Uterus (tissue), 4 donors: Measurements from ENCODE around the gene NPC2. TPM values are rescaled to one million over a fixed set of nuclear protein-coding genes. Genes with fewer than 3 reads are reported as not detected.

Source experiments
- DNase-seq, 2 donors: peaks; one replicate each; pipeline ENCODE4 v3.0.0-alpha.2; 2019 to 2020
- H3K27ac ChIP-seq, 2 donors: fragments of 200-600 bp; sonication (generic); 1 replicate in 1 of 2; 2 replicates in 1 of 2; pipeline ENCODE4 v1.5.1; 2016 to 2018
- H3K27me3 ChIP-seq, 2 donors: fragments of 200-600 bp; sonication (generic); one replicate each; pipeline ENCODE4 v1.5.1; 2018 to 2019; ENCODE audit warnings: control low read depth in 1 of 2
- H3K36me3 ChIP-seq, 2 donors: fragments of 200-600 bp; sonication (generic); one replicate each; pipeline ENCODE4 v1.5.1; 2019; ENCODE audit warnings: control low read depth in 1 of 2
- H3K4me1 ChIP-seq, 2 donors: fragments of 200-600 bp; sonication (generic); one replicate each; pipeline ENCODE4 v1.5.1; 2018 to 2019; ENCODE audit warnings: control low read depth in 1 of 2
- H3K4me3 ChIP-seq, 2 donors: fragments of 200-600 bp; sonication (generic); 1 replicate in 1 of 2; 2 replicates in 1 of 2; pipeline ENCODE4 v1.5.1; 2018 to 2019; ENCODE audit warnings: mild to moderate bottlenecking in 1 of 2
- H3K9me3 ChIP-seq, 2 donors: fragments of 200-600 bp; sonication (generic); one replicate each; pipeline ENCODE4 v1.5.1; 2019; ENCODE audit warnings: control low read depth in 1 of 2
- POLR2A ChIP-seq, 2 donors: fragments of 450-650 bp; IDR thresholded peaks; one replicate each; pipeline ENCODE4 v1.6.1; 2016; ENCODE audit warnings: antibody characterized with exemption in 2 of 2, mild to moderate bottlenecking in 1 of 2, moderate library complexity in 1 of 2
- intact Hi-C: fragments of 100-400 bp; cut with DNase I; formaldehyde crosslinking; loops from one replicate; pipeline ENCODE4 v1.15.1; 2023; ENCODE audit warnings: low total_unique reads
- total RNA-seq, 4 donors: library from RNA; depleted of rRNA in 3 of 4; stranded (reverse); fragments of >200 nt in 3 of 4; gene quantifications; one replicate each; pipeline versions ENCODE4 v1.1.0 to v1.2.4, GENCODE V29; 2014 to 2023
- TF ChIP-seq, protein P1 (sequence below), 4 experiments: fragments of 200-600 bp in 2 of 4; fragments of 450-650 bp in 2 of 4; sonication (generic) in 2 of 4; IDR thresholded peaks; one replicate each; pipeline ENCODE4 v1.5.1; 2016 to 2019; ENCODE audit warnings: antibody characterized with exemption in 4 of 4, mild to moderate bottlenecking in 2 of 4, moderate library complexity in 1 of 4
- donor health status: DM: yes; HTN: yes; CAD: no.

The NPC2 gene
- total RNA-seq, 4 donors from 2014 or later: 151 to 353 (median 209) TPM

DNA sequence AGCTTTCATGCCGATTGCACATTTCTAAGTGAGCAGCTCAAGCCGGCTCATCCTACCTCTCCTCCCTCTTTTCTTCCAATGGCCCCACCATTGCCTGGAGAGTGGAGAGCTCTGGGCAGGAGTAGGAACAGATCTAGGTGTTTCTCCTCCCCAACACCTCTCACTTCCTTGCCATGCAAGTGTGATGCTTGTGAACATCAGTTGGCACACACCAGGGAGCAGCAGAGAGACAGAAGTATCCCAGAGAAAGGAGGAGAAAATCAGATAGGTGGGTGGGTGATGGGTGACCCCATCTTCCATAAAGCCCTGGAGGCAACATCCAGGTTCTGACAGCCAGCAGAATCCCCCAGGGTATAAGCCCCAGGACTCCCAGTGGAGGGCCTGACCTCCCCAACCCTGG is 27.8 kb downstream of the NPC2 start:
- no peak for TF ChIP-seq POLR2A (IDR thresholded peaks at IDR 0.05)
- TF ChIP-seq, protein P1, sequence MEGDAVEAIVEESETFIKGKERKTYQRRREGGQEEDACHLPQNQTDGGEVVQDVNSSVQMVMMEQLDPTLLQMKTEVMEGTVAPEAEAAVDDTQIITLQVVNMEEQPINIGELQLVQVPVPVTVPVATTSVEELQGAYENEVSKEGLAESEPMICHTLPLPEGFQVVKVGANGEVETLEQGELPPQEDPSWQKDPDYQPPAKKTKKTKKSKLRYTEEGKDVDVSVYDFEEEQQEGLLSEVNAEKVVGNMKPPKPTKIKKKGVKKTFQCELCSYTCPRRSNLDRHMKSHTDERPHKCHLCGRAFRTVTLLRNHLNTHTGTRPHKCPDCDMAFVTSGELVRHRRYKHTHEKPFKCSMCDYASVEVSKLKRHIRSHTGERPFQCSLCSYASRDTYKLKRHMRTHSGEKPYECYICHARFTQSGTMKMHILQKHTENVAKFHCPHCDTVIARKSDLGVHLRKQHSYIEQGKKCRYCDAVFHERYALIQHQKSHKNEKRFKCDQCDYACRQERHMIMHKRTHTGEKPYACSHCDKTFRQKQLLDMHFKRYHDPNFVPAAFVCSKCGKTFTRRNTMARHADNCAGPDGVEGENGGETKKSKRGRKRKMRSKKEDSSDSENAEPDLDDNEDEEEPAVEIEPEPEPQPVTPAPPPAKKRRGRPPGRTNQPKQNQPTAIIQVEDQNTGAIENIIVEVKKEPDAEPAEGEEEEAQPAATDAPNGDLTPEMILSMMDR (IDR thresholded peaks at IDR 0.05): no peak
- no peaks in the 10 kb centered on the region for H3K4me1 ChIP-seq
- H3K27me3 ChIP-seq: no peaks in the 10 kb centered on the region
- H3K9me3 ChIP-seq: no peaks in the 10 kb centered on the region
- no peak overlapping the region for H3K27ac ChIP-seq
- H3K4me3 ChIP-seq: no peak overlapping the region
- no peaks in the 10 kb centered on the region for H3K36me3 ChIP-seq
- intact Hi-C loops: no loop called here
- DNase-seq: no peak

DNA sequence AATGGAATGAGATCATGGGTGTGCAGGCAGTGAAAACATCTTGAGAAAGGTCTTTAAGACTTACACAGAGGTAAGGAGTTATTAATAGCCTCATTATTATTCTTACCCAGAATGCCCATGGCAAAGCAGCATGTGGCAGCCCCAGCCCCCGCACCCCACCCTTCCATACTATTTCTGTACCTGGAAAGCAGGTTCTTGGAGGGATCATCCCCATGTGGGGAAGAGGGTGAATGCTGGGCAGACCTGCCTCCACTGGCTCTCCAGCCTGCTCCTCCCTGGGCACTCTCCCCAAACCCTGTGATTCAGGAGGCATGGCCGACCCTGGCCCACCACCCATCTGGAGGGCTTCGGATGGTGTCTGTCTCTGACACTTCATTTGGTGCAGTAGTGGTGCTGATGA is 28.3 kb downstream of the NPC2 start:
- no peak overlapping the region for H3K4me3 ChIP-seq
- no peak overlapping the region for H3K27ac ChIP-seq
- H3K4me1 ChIP-seq: no peaks in the 10 kb centered on the region
- intact Hi-C loops: no loop called here
- no peak for DNase-seq
- H3K9me3 ChIP-seq: no peaks in the 10 kb centered on the region
- H3K36me3 ChIP-seq: no peaks in the 10 kb centered on the region
- TF ChIP-seq, protein P1 (IDR thresholded peaks at IDR 0.05): no peak
- no peaks in the 10 kb centered on the region for H3K27me3 ChIP-seq

DNA sequence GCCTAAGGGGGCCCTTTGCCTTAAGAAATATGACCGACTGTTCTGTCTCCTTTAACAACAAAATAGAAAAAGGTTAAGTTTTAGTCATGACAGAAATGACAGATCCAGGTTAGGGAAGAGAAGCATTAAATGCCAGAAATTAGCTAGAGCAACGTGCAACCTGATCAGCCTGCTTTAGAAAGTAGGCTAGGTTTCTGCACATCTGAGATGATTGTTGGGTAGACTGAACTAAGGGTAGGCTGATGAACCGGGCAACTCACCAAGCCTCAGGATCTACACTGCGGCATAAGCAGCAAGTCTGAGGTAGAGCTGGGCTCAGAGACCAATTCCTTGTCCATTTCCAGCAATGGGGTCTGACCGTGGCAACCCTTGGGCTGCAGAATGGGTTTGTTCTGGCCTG is 29.4 kb downstream of the NPC2 start:
- no peaks in the 10 kb centered on the region for H3K4me1 ChIP-seq
- TF ChIP-seq POLR2A (IDR thresholded peaks at IDR 0.05): no peak
- TF ChIP-seq, protein P1 (IDR thresholded peaks at IDR 0.05): no peak
- no peaks in the 10 kb centered on the region for H3K27me3 ChIP-seq
- H3K36me3 ChIP-seq: no peaks in the 10 kb centered on the region
- no peak overlapping the region for H3K27ac ChIP-seq
- DNase-seq: no peak
- no peaks in the 10 kb centered on the region for H3K9me3 ChIP-seq
- intact Hi-C loops: no loop called here
- no peak overlapping the region for H3K4me3 ChIP-seq

DNA sequence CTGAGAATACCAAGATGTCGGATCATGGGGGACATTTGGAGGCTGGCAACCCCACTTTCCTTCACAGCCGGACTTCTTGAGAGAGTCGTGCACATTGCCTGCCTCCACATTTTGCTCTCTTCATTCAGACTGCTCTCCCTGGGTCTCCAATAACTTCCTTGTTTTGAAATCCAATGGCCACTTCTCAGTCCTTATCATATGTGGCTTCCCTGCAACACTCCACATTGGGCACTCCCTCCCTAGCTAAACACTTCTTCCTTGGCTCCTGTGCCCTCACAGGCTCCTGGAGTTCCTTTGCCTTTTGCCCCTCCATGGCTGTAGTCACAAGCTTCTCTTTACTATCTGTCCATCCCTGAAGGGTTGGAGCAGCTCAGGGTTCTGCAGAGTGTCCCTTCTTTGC is 30.1 kb downstream of the NPC2 start:
- no peaks in the 10 kb centered on the region for H3K36me3 ChIP-seq
- intact Hi-C loops: no loop called here
- no peak overlapping the region for H3K4me3 ChIP-seq
- no peak overlapping the region for H3K27ac ChIP-seq
- H3K9me3 ChIP-seq: no peaks in the 10 kb centered on the region
- no peaks in the 10 kb centered on the region for H3K4me1 ChIP-seq
- H3K27me3 ChIP-seq: no peaks in the 10 kb centered on the region
- no peak for DNase-seq
- TF ChIP-seq POLR2A (IDR thresholded peaks at IDR 0.05): no peak
- TF ChIP-seq, protein P1 (IDR thresholded peaks at IDR 0.05): no peak

DNA sequence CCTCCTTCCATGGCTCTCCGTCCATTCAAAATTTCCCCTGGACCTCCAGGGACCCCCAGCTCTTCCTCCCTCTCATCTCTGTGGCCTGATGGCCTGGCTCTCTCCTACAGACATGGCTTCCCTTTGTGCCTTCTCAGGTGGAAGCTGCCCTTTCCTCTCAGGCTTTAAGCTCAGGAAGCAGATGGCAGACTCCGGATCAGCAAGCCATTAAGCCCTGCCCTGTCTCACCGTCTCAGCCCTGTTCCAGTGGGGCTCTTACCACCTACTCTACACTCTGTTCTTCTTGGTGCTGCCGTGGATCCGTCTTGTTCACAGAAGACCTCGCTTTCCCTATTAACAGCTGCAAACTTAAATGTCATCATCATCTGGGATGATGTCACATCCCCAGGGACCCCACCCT is 33.1 kb downstream of the NPC2 start:
- Histone ChIP-seq H3K4me3 (no peak overlapping the region), H3K36me3 (no peaks in the 10 kb centered on the region), H3K9me3 (no peaks in the 10 kb centered on the region), H3K27me3 (no peaks in the 10 kb centered on the region), H3K4me1 (no peaks in the 10 kb centered on the region), H3K27ac (no peak overlapping the region)
- DNase-seq: no peak
- TF ChIP-seq, protein P1 (IDR thresholded peaks at IDR 0.05): no peak
- no peak for TF ChIP-seq POLR2A (IDR thresholded peaks at IDR 0.05)
- intact Hi-C loops: no loop called here
